ENCODE measurements around the gene ZNF609.

ZNF609 gene

GRCh38 chr15:64507293-64507802 is 47.0 kb downstream of the ZNF609 start:
- peak; percentile 29 to 35 for DNase-seq

DNA sequence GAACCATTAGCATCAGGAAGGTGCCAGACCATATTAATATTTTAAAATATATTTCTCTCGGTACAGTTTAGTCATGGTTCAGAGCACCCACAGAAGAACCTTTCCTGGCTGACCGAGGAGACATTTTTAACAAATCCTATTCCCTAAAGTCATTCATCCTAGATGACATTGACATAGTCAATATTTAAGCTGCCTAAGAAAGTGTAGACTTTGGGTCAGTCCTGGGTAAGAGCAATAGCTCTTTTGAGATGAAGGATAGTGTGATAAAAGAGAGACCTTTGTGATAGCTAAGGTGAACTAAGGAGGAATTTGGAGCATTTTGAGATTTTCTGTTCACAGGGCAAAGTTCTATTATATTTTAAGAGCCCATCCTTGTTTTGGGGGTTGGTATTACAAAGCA is 47.5 kb downstream of the ZNF609 start:
- DNase-seq, result no peak

DNA sequence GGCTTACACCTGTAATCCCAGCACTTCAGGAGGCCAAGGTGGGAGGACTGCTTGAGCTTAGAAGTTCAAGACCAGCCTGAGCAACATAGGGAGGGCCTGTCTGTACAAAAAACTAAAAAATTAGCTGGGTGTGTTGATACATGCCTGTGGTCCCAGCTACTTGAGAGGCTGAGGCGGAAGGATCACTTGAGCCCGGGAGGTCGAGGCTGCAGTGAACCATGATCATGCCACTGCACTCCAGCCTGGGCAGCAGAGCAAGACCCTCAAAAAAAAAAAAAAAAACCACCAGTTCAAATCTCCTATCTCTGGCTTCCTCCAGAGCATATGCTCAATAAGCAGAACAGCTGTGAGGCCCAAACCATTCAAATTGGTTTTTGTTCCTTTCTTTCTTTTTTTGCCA is 53.4 kb downstream of the ZNF609 start:
- no peak for DNase-seq

- DNase-seq, result no peak
Observed at GRCh38 chr15:64515196-64515595, 54.8 kb downstream of the ZNF609 start.

DNA sequence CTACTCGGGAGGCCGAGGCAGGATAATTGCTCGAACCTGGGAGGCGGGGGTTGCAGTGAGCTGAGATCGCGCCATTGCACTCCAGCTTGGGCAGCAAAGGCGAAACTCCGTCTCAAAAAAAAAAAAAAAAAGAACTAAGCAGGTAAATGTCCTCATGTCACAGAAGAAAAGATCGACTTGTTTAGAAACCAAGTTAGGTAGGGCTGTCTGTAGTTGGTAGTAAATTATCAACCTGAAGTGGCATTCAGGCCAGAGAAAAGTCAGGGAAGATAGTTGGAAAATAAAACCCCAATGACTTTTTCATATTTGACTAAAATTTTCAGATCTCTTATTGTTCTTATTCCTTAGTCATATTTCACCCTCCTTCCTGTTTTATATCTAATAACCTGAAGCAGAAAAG is 55.4 kb downstream of the ZNF609 start:
- no peak for DNase-seq

DNA sequence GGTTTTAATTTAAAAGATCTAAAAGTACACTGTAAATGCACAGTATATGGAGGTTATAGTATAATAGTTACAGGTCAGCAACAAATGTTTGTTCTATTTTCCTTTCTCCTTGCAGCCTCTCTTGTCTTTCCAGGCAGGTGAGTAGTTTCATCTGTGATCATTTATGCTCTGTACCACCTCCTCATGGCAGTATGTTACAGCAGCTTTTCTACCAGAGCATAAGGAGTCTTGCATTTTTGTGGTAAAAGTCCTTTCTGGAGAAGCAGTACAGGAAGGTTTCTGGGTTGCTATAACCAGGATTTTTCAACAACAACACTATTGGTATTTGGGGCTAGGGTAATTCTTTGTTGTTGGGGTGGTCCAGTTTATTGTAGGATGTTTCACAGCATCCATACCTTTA is 59.5 kb downstream of the ZNF609 start:
- no peak for DNase-seq

DNA sequence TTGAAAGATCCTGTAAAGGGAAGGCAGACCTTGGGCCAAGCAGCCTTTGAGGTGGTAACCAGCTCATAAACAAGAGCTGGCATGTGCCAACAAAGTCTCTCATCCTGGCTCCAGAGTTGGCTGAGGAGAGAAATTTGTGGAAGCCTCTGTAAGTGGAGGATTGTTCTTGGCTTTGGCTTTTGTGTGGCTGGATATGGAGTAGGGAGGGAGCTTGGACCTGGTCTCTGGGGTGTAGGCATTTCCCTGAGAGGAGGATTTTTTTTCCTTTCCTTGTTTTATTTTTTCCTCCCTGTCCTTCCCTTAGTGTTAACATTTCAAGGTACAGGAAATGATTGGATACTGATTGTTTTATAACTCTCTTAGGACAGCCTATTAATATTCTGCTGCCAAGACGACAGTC is 60.8 kb downstream of the ZNF609 start:
- no peak for DNase-seq

DNA sequence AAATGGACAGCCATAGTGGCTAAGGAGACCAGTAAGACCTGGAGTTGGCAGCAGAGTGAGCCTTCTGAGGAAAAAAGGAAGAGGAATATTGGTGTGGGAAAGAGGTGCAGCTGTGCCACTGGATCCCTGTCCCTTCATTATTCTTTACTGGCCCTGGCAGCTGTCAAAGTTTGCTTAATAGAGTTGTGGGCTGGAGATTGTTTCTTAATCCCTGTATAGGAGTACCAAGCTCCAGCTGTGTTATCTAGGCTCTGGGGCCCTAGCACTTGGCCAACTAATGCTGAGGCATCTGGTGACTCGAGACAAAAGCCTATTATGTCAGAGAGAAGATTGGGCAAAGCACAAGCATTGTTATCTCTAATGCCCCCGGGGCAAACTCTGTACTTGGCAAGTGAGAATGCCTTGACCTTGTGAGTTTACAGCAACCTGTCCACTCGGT is 61.4 kb downstream of the ZNF609 start:
- DNase-seq, result no peak

GRCh38 chr15:64522226-64522823 is 61.9 kb downstream of the ZNF609 start:
- DNase-seq, result no peak

- no peak for DNase-seq
Observed at GRCh38 chr15:64523240-64523639, 62.9 kb downstream of the ZNF609 start.

- no peak for DNase-seq
Observed at GRCh38 chr15:64524778-64525177, 64.4 kb downstream of the ZNF609 start.

- DNase-seq, result no peak
Observed at GRCh38 chr15:64525828-64526530, 65.6 kb downstream of the ZNF609 start.

- DNase-seq, result no peak
Observed at GRCh38 chr15:64527263-64527984, 67.0 kb downstream of the ZNF609 start.

- DNase-seq, result no peak
Observed at GRCh38 chr15:64528871-64529270, 68.5 kb downstream of the ZNF609 start.

GRCh38 chr15:64530472-64530871 is 70.1 kb downstream of the ZNF609 start:
- DNase-seq, result no peak

- DNase-seq, result no peak
Observed at GRCh38 chr15:64530918-64531317, 70.5 kb downstream of the ZNF609 start.

DNA sequence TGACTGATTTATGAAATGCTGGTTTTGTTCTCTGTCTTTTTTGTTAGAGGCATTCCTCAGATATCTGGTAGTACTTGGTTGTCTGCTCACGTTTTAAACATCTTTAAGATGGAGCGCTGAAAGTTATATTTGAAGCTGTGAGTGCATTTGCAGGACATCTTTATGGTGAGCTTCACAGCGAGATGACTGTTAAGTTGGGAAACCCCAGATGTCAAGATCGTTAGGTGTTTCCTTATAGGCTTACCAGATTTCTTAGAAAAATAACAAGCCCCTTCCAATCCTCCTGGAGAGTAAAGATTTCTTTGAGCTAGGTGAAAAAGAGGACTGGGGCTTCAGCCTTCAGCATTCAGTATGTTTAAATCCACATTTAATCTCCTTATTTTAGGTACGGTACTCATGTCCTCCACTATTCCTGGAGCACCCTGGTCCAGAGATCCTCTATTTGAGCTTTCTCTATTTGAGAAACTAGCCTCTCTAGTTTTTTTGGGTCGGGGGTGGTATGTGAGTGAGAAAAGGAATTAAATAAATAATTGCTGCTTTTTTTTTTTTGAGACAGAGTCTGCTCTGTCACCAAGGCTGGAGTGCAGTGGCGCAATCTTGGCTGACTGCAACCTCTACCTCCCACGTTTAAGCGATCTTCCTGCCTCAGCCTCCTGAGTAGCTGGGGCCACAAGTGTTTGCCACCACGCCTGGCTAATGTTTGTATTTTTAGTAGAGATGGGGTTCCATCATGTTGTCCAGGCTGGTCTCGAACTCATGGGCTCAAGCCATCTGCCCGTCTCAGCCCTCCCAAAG is 72.3 kb downstream of the ZNF609 start:
- no peak for DNase-seq

GRCh38 chr15:64535460-64536243 is 75.3 kb downstream of the ZNF609 start:
- DNase-seq, result no peak

DNA sequence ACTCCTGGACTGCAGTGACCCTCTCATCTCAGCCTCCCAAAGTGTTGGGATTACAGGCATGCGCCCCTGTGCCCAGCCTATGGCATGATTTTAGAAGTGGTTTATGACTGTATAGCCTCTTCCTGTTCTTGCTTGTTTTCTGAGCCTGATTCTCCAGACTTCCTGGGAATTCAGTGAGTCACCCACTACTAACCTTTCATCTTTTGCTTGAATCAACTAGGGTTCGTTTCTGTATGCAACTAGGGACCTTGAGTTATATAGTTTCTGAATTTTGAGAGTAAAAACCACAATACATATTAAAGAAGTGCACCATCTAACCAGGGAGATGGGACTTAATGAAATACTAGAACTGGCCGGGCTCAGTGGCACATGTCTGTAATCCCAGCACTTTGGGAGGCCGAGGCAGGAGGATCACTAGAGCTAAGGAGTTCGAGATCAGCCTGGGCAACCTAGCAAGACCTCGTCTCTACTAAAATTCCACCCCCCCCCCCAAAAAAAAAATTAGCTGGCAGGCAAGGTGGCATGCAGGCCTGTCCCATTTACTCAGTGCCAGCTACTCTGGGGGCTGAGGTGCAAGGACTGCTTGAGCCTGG is 76.0 kb downstream of the ZNF609 start:
- DNase-seq, result peak; percentile 10 to 19

GRCh38 chr15:64542091-64542490 is 81.7 kb downstream of the ZNF609 start:
- DNase-seq, result no peak

GRCh38 chr15:64544450-64544849 is 84.1 kb downstream of the ZNF609 start:
- DNase-seq, result no peak

DNA sequence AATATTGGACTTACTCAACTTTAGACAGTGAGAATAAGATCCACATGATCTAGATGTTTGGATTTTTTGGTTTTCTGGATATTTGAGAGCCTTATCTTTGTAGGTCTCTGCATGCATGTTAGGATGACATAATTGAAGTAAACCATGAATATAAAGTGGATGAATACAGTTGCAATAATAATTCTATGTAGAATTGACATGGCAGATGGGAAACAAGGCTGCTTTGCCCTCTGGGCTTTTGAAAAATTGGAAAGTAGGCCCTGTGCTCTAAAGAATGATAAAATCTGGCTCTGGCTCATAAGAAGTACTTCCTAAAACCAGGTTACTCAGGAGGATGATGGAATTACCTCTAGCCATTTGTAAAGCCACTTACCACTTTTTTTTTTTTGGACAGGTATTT is 86.9 kb downstream of the ZNF609 start:
- DNase-seq, result no peak

All from activated CD4-positive, alpha-beta T cell treated with anti-CD3 and anti-CD28 coated beads, Interleukin-2, amount 50 U/mL, for 4 hours (primary cell).